OCI-LY3 (cell line): ENCODE data around the gene TADA3.

Experiments used
- H2AFZ ChIP-seq: fragments of 200-600, 300-600 bp; shearing (Covaris generic); 2 replicates; pipeline ENCODE4 v1.6.0; 2014; ENCODE audit warnings: antibody characterized with exemption, low read depth, low read length
- H3K27ac ChIP-seq: fragments of 200-600, 300-600 bp; sonication (generic); 2 replicates; pipeline ENCODE4 v1.5.1; 2014; ENCODE audit warnings: mild to moderate bottlenecking, low read length, moderate library complexity, mixed read lengths
- H3K27me3 ChIP-seq: fragments of 200-600, 300-600 bp; sonication (generic); 2 replicates; pipeline ENCODE4 v1.6.1; 2014; ENCODE audit warnings: low read depth, low read length, mixed read lengths
- H3K36me3 ChIP-seq: fragments of 200-600, 300-600 bp; sonication (generic); replicated peaks from 2 replicates; pipeline ENCODE3; 2014; ENCODE audit warnings: low read depth, low read length, mixed read lengths
- H3K4me1 ChIP-seq: fragments of 300-600, 200-600 bp; sonication (generic); 2 replicates; pipeline ENCODE4 v1.6.1; 2014; ENCODE audit warnings: low read length, mixed read lengths
- H3K4me2 ChIP-seq: fragments of 200-600, 300-600 bp; sonication (generic); 2 replicates; pipeline ENCODE4 v1.6.1; 2014; ENCODE audit warnings: low read length, mixed read lengths
- H3K4me3 ChIP-seq: fragments of 300-600, 200-600 bp; sonication (generic); 2 replicates; pipeline ENCODE4 v1.5.1; 2014; ENCODE audit warnings: antibody characterized with exemption, mild to moderate bottlenecking, low read length, moderate library complexity
- H3K79me2 ChIP-seq: fragments of 300-600, 200-600 bp; shearing (Covaris generic); 2 replicates; pipeline ENCODE4 v1.6.1; 2014; ENCODE audit warnings: mild to moderate bottlenecking, low read length, mixed read lengths
- H3K9ac ChIP-seq: fragments of 300-600, 200-600 bp; shearing (Covaris generic); 2 replicates; pipeline ENCODE4 v1.6.0; 2014; ENCODE audit warnings: mild to moderate bottlenecking, low read length, moderate library complexity
- H3K9me3 ChIP-seq: fragments of 200-600, 300-600 bp; shearing (Covaris generic); 2 replicates; pipeline ENCODE4 v1.6.1; 2014; ENCODE audit warnings: low read length, mixed read lengths; ENCODE audit not compliant: insufficient read depth
- H4K20me1 ChIP-seq: fragments of 200-600, 300-600 bp; sonication (generic); 2 replicates; pipeline ENCODE4 v1.6.1; 2016; ENCODE audit warnings: low read length, mixed read lengths; ENCODE audit not compliant: insufficient read depth
- CTCF ChIP-seq: fragments of 200-600, 300-600 bp; sonication (generic); IDR thresholded peaks from 2 replicates; pipeline ENCODE4 v1.5.1; 2014; ENCODE audit warnings: antibody characterized with exemption, low read length, low read depth
- EZH2phosphoT487 ChIP-seq: fragments of 200-600 bp; shearing (Covaris generic); IDR thresholded peaks from 2 replicates; pipeline ENCODE4 v1.6.1; 2018; ENCODE audit warnings: antibody characterized with exemption, mixed run types, low read depth

The TADA3 gene

DNA sequence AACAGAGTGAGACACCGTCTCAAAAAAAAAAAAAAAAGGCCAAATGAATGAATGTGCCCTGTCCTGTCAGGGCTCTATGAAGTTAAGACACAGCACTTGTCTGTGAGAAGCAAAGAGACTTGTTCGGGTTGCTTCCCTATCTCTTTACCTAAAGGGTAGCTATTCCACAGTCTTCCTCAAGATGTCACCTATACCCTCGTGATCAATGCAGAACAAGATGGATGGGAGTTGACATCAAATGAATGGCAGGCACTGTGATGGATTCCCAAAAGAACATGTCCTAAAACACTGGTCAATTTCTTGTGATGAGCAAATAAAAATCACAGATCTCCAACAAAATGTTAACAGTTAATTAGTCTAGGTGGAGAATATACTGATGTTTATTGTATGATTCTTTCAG is 9.5 kb downstream of the TADA3 start:
- no peaks in the 10 kb centered on the region for H4K20me1 ChIP-seq
- no peak overlapping the region for H3K4me3 ChIP-seq
- H3K27ac ChIP-seq: no peak overlapping the region
- H3K27me3 ChIP-seq: no peaks in the 10 kb centered on the region
- H3K36me3 ChIP-seq: peaks cover 51% of the 10 kb centered on the region
- peaks cover 15% of the 10 kb centered on the region for H3K4me1 ChIP-seq
- no peak overlapping the region for H3K9ac ChIP-seq
- H3K9me3 ChIP-seq: no peaks in the 10 kb centered on the region
- no peak overlapping the region for H3K4me2 ChIP-seq
- H2AFZ ChIP-seq: no peak overlapping the region
- TF ChIP-seq EZH2phosphoT487 (no peak), CTCF (peak; percentile 30; the same call in 1 of the 2 replicates)
- H3K79me2 ChIP-seq: no peaks in the 10 kb centered on the region

DNA sequence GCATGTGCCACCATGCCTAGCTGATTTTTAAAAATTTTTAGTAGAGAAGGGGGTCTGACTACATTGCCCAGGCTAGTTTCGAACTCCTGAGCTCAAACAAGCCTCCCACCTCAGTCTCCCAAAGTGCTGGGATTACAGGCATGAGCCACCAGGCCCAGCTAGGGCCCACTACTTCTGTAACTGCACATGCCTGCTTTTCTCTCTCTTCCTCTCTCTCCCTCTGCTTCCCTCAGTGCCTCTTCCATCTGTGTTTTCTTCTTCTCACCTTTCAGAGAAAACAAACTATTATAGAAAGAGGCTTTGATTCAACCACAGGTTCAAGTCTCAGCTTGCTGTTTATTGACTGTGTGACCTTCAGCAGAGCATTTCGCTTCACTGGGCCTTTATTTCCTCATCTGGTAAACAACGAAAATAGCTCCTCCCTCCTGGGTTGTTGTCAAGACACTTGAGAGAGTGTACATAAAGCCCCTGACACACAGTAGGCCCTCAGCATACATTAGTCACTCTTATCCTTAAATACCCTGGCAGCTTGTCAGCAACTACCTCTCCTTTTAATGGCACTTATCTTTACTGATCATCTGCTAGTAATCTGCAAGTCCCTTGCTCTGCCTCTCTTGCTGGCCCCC is 10.2 kb downstream of the TADA3 start:
- no peak overlapping the region for H3K4me3 ChIP-seq
- no peaks in the 10 kb centered on the region for H3K27me3 ChIP-seq
- H4K20me1 ChIP-seq: no peaks in the 10 kb centered on the region
- no peaks in the 10 kb centered on the region for H3K79me2 ChIP-seq
- H2AFZ ChIP-seq: no peak overlapping the region
- peaks cover 44% of the 10 kb centered on the region for H3K36me3 ChIP-seq
- no peak overlapping the region for H3K9ac ChIP-seq
- H3K27ac ChIP-seq: no peak overlapping the region
- no peak overlapping the region for H3K4me2 ChIP-seq
- TF ChIP-seq CTCF: no peak
- no peak for TF ChIP-seq EZH2phosphoT487
- H3K4me1 ChIP-seq: peaks cover 11% of the 10 kb centered on the region
- no peaks in the 10 kb centered on the region for H3K9me3 ChIP-seq

DNA sequence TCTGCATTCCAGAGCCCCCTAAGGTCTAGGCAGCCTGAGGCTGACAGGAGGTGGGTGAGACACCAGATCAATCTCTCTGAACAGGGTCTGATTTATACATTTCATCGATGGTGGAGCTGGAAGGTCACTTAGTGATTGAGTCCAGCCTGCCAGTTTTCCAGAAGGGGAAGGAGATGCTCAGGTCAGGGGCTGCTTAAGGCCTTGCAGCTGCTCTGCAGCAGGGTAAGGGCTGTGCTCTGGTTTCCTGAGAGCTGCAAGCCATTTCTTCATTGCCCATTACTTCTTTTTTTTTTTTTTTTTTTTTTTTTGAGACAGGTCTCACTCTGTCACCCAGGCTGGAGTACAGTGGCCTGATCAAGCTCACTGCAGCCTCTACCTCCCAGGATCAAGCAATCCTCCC is 10.7 kb downstream of the TADA3 start:
- peaks cover 39% of the 10 kb centered on the region for H3K36me3 ChIP-seq
- H3K4me3 ChIP-seq: no peak overlapping the region
- no peaks in the 10 kb centered on the region for H3K27me3 ChIP-seq
- H3K27ac ChIP-seq: no peak overlapping the region
- H3K79me2 ChIP-seq: no peaks in the 10 kb centered on the region
- H2AFZ ChIP-seq: no peak overlapping the region
- TF ChIP-seq EZH2phosphoT487 (no peak), CTCF (no peak)
- no peak overlapping the region for H3K9ac ChIP-seq
- no peak overlapping the region for H3K4me2 ChIP-seq
- peaks cover 11% of the 10 kb centered on the region for H3K4me1 ChIP-seq
- H3K9me3 ChIP-seq: no peaks in the 10 kb centered on the region
- no peaks in the 10 kb centered on the region for H4K20me1 ChIP-seq

GRCh38 chr3:9780910-9781309 is 11.4 kb downstream of the TADA3 start:
- no peak overlapping the region for H3K27ac ChIP-seq
- H3K4me1 ChIP-seq: peaks cover 11% of the 10 kb centered on the region
- no peak overlapping the region for H3K4me2 ChIP-seq
- H4K20me1 ChIP-seq: no peaks in the 10 kb centered on the region
- H3K4me3 ChIP-seq: no peak overlapping the region
- H3K79me2 ChIP-seq: no peaks in the 10 kb centered on the region
- no peaks in the 10 kb centered on the region for H3K9me3 ChIP-seq
- H3K9ac ChIP-seq: no peak overlapping the region
- H3K27me3 ChIP-seq: no peaks in the 10 kb centered on the region
- peaks cover 34% of the 10 kb centered on the region for H3K36me3 ChIP-seq
- no peak overlapping the region for H2AFZ ChIP-seq
- TF ChIP-seq CTCF: no peak
- TF ChIP-seq EZH2phosphoT487: no peak
